Activated naive CD8-positive, alpha-beta T cell (primary cell): ENCODE results near the gene ACO2.

Source experiments
- H3K27ac Mint-ChIP-seq: one replicate; pipeline ENCODE4 v1.8.0; 2021; ENCODE audit warnings: mixed read lengths
- H3K27me3 Mint-ChIP-seq: one replicate; pipeline ENCODE4 v1.8.0; 2021; ENCODE audit warnings: mixed read lengths
- H3K36me3 Mint-ChIP-seq: one replicate; pipeline ENCODE4 v1.8.0; 2021; ENCODE audit warnings: mixed read lengths
- H3K4me1 Mint-ChIP-seq: one replicate; pipeline ENCODE4 v1.8.0; 2021; ENCODE audit warnings: low read depth, mixed read lengths
- H3K4me3 Mint-ChIP-seq: one replicate; pipeline ENCODE4 v1.8.0; 2021; ENCODE audit warnings: mild to moderate bottlenecking, mixed read lengths
- H3K9me3 Mint-ChIP-seq: one replicate; pipeline ENCODE4 v1.8.0; 2021; ENCODE audit warnings: low read depth, mixed read lengths

The ACO2 gene

DNA sequence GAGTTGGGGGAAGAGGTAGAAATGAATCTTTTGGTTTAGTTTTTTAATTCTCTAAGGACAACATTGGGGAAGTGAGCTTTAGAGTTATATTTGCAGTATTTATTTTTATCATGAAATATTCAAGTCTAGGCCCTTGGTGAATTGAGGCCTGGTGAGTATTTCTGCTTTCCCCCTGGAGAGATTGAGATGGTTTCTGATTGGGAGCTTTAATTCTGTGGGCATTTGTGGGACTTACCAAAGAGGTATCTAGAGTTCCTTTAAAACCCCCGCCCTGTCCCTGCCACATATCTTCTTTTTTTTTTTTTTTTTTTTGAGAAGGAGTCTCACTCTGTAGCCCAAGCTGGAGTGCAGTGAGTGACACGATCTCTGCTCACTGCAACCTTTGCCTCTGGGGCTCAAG lies 9.6 kb downstream of the ACO2 start:
- H3K36me3 Mint-ChIP-seq = no peaks in the 10 kb centered on the region
- no peak overlapping the region for H3K27ac Mint-ChIP-seq
- H3K4me3 Mint-ChIP-seq = no peak overlapping the region
- H3K9me3 Mint-ChIP-seq = no peaks in the 10 kb centered on the region
- no peaks in the 10 kb centered on the region for H3K27me3 Mint-ChIP-seq
- peaks cover 28% of the 10 kb centered on the region for H3K4me1 Mint-ChIP-seq

DNA sequence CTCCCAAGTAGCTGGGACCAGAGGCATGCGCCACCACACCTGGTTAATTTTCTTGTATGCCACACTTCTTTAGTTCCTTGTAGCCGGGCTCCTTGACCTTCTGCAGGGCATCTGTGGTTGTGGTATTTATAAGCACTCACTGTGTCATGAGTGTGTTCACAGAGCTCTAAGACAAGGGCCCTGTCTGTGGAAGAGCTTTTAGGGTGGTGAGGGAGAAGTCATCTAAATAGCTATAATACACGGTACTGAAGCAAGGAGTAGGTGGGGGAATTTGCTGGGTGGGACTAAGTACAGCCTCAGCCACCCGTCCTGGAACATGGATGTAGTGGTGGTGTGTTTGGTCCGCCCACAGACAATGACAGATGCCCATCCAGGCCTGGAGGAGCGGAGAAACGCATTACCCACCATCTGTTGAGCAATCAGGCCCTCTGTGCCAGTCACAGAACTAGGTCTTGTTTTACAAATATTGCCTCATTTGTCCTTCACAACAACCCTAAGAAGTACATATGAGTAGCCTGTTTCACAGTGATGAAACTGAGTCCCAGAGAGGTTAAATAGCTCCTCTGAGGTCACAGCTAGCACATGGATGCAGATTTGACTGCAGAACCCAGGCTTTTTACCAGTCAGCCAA lies 10.1 kb downstream of the ACO2 start:
- H3K27me3 Mint-ChIP-seq = no peaks in the 10 kb centered on the region
- peaks cover 26% of the 10 kb centered on the region for H3K4me1 Mint-ChIP-seq
- H3K9me3 Mint-ChIP-seq = no peaks in the 10 kb centered on the region
- H3K27ac Mint-ChIP-seq = no peak overlapping the region
- H3K36me3 Mint-ChIP-seq = no peaks in the 10 kb centered on the region
- H3K4me3 Mint-ChIP-seq = no peak overlapping the region

DNA sequence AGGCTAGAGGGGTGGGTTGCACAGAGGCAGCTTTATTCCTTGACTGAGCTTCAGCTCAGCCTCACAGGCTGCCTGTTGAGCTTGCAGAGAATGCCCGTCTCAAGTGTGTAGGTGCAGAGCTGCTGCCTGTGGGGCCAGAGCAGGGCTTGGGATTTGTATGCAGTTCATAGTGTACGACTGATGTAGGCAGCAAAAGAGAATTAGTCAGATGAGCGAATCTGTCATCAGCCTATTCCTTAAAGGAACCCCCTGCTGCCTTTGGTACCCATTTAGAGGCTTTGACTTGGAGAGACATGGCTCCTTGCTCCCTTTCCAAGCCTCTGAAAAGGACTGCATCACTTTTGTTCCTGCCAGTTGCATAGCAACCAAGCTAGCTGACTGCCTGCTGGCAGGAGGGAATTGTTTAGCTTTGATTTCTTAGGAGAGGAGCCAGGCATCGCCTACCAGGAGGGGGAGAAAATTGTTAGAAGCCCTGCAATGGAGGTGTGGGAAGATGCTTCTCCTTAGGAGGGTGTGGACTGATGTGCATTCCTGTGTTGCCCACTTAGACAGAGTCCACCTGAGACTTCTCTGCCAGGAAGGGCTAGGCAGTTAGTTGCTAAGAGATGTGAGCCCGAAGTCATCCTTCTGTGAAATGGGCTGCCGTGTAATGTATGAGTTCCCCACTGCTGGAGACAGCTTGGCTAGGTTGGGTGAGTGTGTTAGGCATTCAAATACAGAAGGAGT lies 10.9 kb downstream of the ACO2 start:
- no peak overlapping the region for H3K27ac Mint-ChIP-seq

DNA sequence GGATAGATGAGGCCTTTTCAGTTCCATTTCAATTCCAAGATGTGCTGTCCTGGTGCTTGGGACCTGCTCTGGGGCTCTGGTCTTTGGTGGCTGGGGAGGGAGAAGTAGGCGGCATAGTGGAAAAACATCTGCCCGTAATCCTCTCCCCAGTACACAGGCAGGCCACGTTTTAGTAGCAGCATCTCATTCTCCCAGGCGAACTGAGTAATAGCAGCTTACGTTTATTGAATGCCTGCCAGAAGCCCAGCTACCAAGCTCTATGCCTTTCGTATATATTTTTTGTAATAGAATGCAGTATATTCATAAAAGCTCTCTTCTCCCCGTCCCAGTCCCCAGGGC lies 11.4 kb downstream of the ACO2 start:
- H3K4me1 Mint-ChIP-seq = peaks cover 27% of the 10 kb centered on the region
- H3K36me3 Mint-ChIP-seq = no peaks in the 10 kb centered on the region
- H3K9me3 Mint-ChIP-seq = no peaks in the 10 kb centered on the region
- no peak overlapping the region for H3K27ac Mint-ChIP-seq
- no peaks in the 10 kb centered on the region for H3K27me3 Mint-ChIP-seq
- H3K4me3 Mint-ChIP-seq = no peak overlapping the region

More for the DNA sequence above, 10.9 kb downstream of the ACO2 start:
- no peak overlapping the region for H3K4me3 Mint-ChIP-seq
- no peaks in the 10 kb centered on the region for H3K9me3 Mint-ChIP-seq
- H3K27me3 Mint-ChIP-seq = no peaks in the 10 kb centered on the region
- H3K36me3 Mint-ChIP-seq = no peaks in the 10 kb centered on the region
- peaks cover 29% of the 10 kb centered on the region for H3K4me1 Mint-ChIP-seq

DNA sequence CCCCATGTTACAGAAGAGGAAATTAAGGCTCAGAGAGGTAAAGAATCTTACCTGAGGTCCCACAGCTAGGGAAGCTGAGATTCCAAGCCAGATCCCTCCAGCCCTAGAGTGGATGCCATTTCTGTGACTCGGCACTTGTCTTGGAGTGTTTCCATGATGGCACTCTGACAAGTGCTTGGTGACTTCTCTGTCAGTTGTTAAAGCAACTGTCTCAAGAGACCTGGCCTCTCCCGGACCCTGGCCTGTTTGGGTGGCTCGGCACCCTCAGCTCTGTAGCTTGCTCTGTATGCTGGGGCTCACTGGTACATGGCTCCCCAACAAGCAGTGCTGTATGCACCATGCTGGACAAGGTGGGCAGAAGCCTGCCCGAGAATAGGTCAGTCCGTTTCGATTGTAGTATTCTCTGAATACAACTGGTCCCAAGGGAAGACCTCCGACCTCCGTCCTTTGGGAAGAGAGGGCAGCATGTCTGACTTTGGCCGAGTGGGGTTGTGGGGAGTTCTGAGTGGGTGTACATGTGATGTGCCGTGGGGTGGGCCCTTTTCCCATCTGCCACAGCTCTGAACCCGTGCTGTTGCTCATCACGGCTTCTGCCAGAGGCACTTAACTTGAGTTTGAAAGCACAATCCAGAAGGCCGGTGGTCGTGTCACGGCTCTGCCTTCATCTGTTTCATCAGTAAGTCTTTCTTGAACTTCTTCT lies 12.4 kb downstream of the ACO2 start:
- Mint-ChIP-seq H3K27me3 (no peaks in the 10 kb centered on the region), H3K36me3 (no peaks in the 10 kb centered on the region), H3K4me1 (peaks cover 32% of the 10 kb centered on the region), H3K4me3 (no peak overlapping the region), H3K9me3 (no peaks in the 10 kb centered on the region), H3K27ac (no peak overlapping the region)

DNA sequence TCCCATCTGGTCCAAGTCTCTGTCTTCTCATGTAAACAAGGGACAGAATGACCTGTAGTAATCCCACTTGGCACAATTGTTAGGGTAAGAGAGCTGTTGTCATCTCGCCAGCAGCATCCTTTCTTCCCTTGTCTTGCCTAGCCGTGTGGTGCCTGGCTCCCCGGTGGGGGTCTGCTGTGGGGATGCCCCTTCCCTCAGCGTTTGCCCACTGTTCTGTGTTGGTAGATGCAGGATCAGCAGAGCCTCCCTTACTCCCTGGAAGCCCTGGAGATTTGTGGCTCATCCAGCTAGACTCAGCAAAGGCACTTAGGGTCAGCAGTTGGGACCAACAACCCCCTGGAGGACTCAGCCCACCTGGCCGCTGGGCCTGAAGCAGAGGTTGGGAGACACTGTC lies 13.0 kb downstream of the ACO2 start:
- H3K4me1 Mint-ChIP-seq = peaks cover 34% of the 10 kb centered on the region
- H3K27ac Mint-ChIP-seq = no peak overlapping the region
- no peaks in the 10 kb centered on the region for H3K9me3 Mint-ChIP-seq
- H3K27me3 Mint-ChIP-seq = no peaks in the 10 kb centered on the region
- no peak overlapping the region for H3K4me3 Mint-ChIP-seq
- H3K36me3 Mint-ChIP-seq = no peaks in the 10 kb centered on the region

DNA sequence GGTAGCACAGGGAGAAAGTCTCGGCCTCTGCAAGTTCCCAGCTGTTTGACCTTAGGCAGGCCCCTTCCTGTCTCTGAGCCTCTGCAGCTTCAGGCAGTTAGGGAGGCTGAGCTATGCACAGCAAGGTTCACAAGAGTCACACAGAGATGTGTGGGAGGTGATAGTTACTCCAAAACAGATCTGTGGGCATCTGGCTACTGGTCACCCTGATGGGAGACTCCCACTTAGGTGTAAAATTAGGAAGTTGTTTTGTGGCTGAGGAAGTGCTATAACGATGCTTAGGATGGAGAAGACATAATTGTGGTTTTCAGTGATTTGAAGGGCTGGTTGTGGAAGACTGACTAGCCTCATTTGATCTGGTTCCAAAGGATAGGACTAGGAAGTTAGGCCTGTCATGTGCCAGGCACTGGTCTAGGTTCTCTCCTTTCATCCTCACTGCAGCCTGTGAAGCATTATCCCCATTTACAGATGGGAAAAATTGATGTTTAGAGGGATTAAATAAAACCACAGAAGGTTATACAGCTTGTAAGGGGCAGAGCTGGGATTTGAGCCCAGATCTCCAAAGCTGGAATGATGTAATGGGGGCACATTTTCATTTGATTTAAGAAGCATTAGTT lies 13.5 kb downstream of the ACO2 start:
- no peaks in the 10 kb centered on the region for H3K27me3 Mint-ChIP-seq
- H3K4me3 Mint-ChIP-seq = peak overlapping the region; percentile 32
- H3K9me3 Mint-ChIP-seq = no peaks in the 10 kb centered on the region
- peak overlapping the region; percentile 34 for H3K27ac Mint-ChIP-seq
- H3K4me1 Mint-ChIP-seq = peaks cover 37% of the 10 kb centered on the region
- no peaks in the 10 kb centered on the region for H3K36me3 Mint-ChIP-seq

DNA sequence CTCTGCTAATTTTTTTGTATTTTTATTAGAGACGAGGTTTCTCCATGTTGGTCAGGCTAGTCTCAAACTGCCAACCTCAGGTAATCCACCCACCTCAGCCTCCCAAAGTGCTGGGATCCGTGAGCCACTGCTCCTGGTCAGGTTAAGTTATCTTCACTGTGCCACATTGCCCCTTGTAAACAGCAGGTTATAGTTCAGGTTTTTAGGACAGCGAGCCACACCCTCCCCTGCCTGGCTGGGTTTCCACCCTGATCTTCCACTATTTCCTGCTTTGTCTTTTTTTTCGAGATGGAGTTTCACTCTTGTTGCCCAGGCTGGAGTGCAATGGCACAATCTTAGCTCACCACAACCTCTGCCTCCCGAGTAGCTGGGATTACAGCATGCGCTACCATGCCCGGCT lies 16.1 kb downstream of the ACO2 start:
- Mint-ChIP-seq H3K27ac (no peak overlapping the region), H3K4me1 (peaks cover 43% of the 10 kb centered on the region), H3K9me3 (no peaks in the 10 kb centered on the region), H3K4me3 (no peak overlapping the region), H3K27me3 (no peaks in the 10 kb centered on the region), H3K36me3 (no peaks in the 10 kb centered on the region)

DNA sequence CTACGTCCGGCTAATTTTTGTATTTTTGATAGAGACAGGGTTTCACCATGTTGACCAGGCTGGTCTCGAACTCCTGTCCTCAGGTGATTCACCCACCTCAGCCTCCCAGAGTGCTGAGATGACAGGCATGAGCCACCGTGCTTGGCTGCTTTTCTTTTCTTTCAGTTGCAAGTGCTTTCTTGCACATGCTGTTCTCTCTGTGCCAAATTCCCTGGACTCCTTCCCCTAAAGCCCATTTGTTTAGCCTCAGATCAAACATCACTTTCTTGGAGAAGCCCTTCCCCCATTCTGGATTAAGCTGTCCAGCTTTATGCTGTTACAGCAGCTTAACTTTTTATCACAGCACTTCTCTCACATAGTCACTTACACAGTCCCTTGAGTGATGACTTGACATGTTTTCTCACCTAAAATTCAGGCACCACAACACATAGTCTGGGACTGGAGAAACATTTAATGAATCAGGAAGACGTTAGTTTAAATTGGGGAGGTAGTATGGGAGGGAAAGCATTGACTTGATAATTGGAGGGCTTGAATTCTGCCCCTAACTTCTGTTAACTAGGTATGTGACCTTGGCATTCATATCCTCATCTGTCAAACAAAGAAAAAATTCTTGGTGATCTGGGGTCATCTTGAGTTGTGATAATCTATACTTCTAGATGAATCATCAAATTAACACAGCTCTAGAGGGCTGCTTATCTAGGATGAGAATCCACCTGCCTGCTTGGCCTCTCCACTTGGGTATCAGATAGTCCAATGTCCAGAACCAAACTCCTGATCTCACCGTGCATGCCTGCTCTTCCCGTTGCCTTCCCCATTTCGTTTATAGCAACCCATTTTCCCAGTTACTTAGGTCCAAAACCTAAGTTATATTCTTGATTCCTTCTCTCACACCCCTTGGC lies 18.4 kb downstream of the ACO2 start:
- Mint-ChIP-seq H3K4me3 (no peak overlapping the region), H3K27ac (no peak overlapping the region), H3K36me3 (no peaks in the 10 kb centered on the region), H3K4me1 (peaks cover 41% of the 10 kb centered on the region), H3K27me3 (no peaks in the 10 kb centered on the region), H3K9me3 (no peaks in the 10 kb centered on the region)

DNA sequence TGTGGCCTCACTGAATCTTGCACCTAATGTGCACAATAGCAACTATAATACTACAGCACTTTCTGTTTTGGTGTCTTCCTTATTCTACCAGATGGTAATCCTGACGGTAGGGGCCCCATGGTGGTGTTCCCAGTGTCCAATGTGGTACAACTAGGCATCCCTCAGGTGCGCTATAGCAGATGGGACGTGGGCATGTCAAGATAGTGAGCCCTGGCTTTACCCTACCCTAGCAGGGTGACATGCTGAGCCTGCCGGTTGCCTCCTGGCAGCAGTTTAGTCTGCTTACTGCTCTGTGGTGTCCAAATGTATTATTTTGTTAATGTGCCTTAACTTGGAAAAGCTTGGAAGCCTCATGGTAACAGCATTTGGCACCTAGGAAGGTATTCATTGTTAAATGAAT lies 19.2 kb downstream of the ACO2 start:
- Mint-ChIP-seq H3K27me3 (no peaks in the 10 kb centered on the region), H3K27ac (no peak overlapping the region), H3K36me3 (no peaks in the 10 kb centered on the region), H3K4me1 (peaks cover 35% of the 10 kb centered on the region), H3K4me3 (no peak overlapping the region), H3K9me3 (no peaks in the 10 kb centered on the region)

DNA sequence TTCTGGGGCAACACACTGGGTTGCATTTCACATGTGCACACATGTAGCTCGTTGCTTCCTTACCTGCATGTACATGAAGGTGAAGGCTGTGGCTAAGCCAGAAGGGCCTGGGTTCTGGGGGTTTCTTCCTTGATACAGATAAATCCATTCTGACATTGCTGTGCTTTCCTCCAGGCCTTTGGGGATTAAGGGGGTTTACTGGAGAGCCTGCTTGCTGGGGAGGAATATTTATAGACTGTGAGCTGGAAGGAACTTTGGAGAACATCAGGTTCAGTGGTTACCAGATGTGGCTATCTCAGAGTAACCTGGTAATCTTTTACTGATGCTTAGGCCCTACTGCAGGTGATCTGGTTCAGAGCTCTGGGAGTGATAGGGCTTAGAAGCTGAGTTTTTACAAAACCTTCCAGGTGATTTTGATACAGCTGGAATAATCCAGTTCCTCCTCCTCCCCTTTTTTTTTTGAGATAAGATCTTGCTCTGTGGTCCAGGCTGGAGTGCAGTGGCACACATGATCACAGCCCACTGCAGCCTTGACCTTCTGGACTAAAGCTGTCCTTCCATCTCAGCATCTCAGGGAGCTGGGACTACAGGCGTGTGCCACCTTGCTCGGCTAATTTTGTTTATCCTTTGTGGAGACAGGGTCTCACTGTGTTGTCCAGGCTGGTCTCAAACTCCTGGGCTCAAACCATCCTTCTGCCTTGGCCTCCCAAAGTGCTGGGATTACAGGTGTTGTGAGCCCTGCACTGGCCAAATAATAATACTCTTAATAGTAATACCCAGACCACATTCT lies 19.9 kb downstream of the ACO2 start:
- Mint-ChIP-seq H3K27me3 (no peaks in the 10 kb centered on the region), H3K27ac (no peak overlapping the region), H3K36me3 (no peaks in the 10 kb centered on the region), H3K9me3 (no peaks in the 10 kb centered on the region), H3K4me3 (no peak overlapping the region), H3K4me1 (peaks cover 33% of the 10 kb centered on the region)

DNA sequence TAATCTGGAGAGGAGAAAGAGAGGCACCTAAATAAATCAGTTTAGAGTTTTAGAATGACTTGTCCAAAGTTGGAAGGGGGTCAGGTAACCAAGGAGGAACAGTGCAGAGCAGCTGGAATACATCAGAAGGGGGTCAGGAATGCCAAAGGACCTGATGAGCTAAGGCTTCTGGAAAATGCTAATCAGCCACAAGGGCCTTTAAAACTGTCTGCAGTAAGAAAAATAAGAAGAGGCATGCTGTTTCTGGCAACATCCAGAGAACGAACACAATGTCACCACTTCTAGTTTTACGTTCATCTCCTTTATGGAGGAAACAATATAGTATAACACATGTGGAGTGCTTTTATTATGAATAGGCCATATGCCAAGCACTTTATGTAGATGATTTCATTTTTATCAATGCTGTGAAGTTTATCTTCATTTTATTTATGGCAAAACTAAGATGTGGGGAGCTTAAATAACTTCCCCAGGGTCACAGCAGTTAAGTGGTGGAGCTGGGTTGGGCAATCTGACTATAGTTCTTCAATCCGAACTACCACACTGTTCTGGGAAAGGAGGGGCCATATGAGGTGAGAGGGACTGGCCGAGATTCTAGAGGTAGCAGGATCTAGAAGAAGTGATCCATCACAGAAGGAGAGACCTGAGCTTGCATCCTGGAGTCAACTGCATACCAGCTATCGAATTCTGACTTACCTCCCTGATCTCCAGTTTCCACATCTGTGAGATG lies 22.6 kb downstream of the ACO2 start:
- Mint-ChIP-seq H3K9me3 (no peaks in the 10 kb centered on the region), H3K36me3 (no peaks in the 10 kb centered on the region), H3K27ac (peak overlapping the region; percentile 48)

DNA sequence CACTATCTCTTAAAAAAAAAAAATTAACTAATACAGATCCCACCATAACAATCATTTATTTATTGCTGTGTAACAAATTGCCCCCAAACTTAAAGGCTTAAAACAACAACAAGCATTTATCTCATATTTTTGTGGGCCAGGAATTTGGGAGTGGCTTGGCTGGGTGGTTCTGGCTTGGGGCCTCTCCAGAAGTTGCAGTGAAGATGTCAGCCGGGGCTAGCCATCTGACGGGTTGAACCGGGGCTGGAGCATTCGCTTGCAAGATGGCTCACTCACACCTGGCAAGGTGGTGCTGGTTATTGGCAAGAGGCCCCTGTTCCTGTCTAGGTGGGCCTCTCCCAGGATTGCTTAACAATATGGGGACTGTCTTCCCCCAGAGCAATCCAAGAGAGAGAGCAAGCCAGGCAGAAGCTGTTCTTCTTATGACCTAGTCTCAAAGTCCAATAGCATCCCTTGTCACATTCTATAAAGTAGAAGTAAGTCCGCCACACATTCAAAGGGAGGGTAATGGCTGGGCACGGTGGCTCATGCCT lies 29.5 kb downstream of the ACO2 start:
- no peaks in the 10 kb centered on the region for H3K36me3 Mint-ChIP-seq

More for the DNA sequence above, 22.6 kb downstream of the ACO2 start:
- no peaks in the 10 kb centered on the region for H3K27me3 Mint-ChIP-seq
- H3K4me3 Mint-ChIP-seq = no peak overlapping the region
- peaks cover 21% of the 10 kb centered on the region for H3K4me1 Mint-ChIP-seq

More for the DNA sequence above, 29.5 kb downstream of the ACO2 start:
- Mint-ChIP-seq H3K4me1 (no peaks in the 10 kb centered on the region), H3K4me3 (no peak overlapping the region), H3K27ac (no peak overlapping the region), H3K27me3 (no peaks in the 10 kb centered on the region), H3K9me3 (no peaks in the 10 kb centered on the region)
